ENCODE data around the gene ATG10.
"Not testable (repeated sequence)": the region's sequence is repeated elsewhere in the genome, so short reads cannot be mapped to it uniquely, and the experiment has no call there.

The ATG10 gene

DNA sequence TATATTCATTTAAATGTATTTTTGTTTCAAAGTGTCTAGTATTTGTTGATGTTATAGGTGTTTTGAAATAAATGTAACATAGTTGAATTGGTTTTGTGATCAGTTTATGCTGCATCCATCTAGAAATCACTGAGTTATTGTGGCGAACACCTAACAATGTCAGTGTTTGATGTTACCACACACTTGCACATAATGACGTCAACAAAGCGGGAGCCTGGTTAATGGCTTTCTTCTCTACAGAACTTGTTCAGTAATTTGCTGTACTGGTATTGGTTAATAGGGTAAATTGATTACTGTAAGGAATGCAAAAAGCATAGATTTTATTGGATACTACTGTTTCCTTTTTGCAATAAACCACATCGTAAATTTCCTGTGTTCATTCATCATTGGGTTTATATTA, 133.0 kb downstream of the ATG10 start:
- in situ Hi-C loops (cut with HindIII; ENCODE audit: low pct_ligation_motif_present, low pct_unique_long_range_greater_than_20kb, low sequenced_read_pairs): no loop called here

DNA sequence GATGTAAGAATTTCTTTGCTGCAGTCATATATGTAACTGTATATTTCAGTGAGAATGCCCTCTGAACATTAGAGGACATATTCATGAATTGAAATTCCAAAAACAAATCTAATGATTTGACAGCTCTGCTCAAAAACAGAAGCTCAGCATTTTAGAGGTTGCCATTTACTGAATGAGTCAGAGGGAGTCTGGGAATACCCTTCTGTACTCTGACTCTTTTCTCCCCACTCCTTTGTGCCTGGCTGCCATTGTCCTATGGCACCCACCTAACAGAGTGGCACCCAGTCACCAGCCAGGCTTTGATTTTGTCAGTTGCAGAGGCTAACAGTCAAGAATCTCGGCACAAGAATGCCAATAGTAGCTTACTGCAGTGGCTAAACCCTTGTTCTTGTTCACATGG, 133.6 kb downstream of the ATG10 start:
- peak; percentile 26 for DNase-seq
- in situ Hi-C loops (cut with HindIII; ENCODE audit: low pct_ligation_motif_present, low pct_unique_long_range_greater_than_20kb, low sequenced_read_pairs): no loop called here

More for the DNA sequence above, 133.0 kb downstream of the ATG10 start:
- no peak for DNase-seq

GRCh38 chr5:82106207-82106606, 134.4 kb downstream of the ATG10 start:
- peak; percentile 58 for DNase-seq
- in situ Hi-C loops (cut with HindIII; ENCODE audit: low pct_ligation_motif_present, low pct_unique_long_range_greater_than_20kb, low sequenced_read_pairs): no loop called here

GRCh38 chr5:82106756-82107155, 134.9 kb downstream of the ATG10 start:
- in situ Hi-C loops (cut with HindIII; ENCODE audit: low pct_ligation_motif_present, low pct_unique_long_range_greater_than_20kb, low sequenced_read_pairs): no loop called here
- DNase-seq: no peak

DNA sequence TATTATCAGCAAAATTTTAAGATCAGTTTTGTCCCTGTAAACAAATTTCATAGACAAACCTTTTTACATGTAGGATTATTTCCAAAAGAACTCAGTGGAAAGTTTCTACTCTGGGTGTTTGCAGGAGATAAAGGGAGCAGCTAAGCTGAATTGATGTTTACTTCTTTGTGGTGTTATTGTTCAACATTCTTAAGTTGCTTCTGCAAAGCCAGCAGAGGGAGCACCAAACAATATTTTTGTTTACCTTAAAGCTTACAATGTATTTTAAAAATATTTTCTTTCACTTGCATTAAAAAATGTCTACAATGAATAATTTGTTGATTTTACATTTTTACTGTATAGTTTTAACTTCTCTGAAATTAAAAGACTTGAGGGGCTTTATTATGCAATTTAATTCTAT, 135.4 kb downstream of the ATG10 start:
- DNase-seq: no peak

DNA sequence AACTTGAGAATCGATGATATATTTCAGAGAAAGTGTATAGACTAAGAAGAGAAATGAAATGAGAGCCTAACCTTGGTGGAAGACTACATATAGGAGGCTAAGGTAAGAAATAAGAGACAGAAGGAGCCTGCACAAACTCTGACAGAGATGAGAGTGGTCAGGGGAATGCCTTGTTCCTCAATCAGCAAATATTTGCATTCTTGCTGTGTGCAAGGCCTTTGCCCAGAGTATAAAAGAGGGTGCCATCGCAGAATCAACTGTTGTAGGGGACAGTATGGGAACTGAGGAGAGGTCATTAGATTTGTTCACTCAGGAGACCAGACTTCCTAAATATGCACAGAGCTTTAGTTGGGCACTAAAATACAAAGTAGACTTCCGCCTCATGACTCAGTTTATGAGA, 137.2 kb downstream of the ATG10 start:
- DNase-seq: no peak
- in situ Hi-C loops (cut with HindIII; ENCODE audit: low pct_ligation_motif_present, low pct_unique_long_range_greater_than_20kb, low sequenced_read_pairs): no loop called here

More for the DNA sequence above, 135.4 kb downstream of the ATG10 start:
- in situ Hi-C loops (cut with HindIII; ENCODE audit: low pct_ligation_motif_present, low pct_unique_long_range_greater_than_20kb, low sequenced_read_pairs): no loop called here

DNA sequence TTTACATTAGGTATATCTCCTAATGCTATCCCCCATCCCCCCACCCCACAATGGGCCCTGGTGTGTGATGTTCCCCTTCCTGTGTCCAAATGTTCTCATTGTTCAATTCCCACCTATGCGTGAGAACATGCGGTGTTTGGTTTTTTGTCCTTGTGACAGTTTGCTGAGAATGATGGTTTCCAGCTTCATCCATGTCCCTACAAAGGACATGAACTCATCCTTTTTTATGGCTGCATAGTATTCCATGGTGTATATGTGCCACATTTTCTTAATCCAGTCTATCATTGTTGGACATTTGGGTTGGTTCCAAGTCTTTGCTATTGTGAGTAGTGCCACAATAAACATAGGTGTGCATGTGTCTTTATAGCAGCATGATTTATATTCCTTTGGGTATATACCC, 138.1 kb downstream of the ATG10 start:
- DNase-seq; in situ Hi-C loops (cut with HindIII; ENCODE audit: low pct_ligation_motif_present, low pct_unique_long_range_greater_than_20kb, low sequenced_read_pairs): not testable (repeated sequence)

GRCh38 chr5:82111191-82111590, 139.4 kb downstream of the ATG10 start:
- in situ Hi-C loops (cut with HindIII; ENCODE audit: low pct_ligation_motif_present, low pct_unique_long_range_greater_than_20kb, low sequenced_read_pairs): no loop called here
- no peak for DNase-seq

GRCh38 chr5:82115858-82116257, 144.0 kb downstream of the ATG10 start:
- in situ Hi-C loops (cut with HindIII; ENCODE audit: low pct_ligation_motif_present, low pct_unique_long_range_greater_than_20kb, low sequenced_read_pairs): no loop called here
- DNase-seq: no peak

DNA sequence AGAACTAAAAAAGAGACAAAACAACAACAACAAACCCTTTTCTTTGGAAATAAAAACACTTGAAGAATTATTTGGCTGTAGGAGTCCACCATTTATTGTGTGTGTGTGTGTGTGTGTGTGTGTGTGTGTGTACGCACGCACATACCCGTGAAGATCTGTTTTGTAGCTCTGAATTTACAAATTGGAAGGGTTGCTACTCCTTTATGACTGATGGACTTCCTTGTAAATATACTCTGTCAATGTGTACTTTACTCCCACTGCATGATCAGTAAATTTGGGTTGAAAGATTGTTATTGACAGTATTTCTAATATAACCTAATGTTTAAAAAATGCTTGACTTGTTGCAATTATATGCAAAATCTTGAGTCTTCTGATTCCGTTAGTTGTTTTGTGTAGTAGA, 148.1 kb downstream of the ATG10 start:
- no peak for DNase-seq
- in situ Hi-C loops (cut with HindIII; ENCODE audit: low pct_ligation_motif_present, low pct_unique_long_range_greater_than_20kb, low sequenced_read_pairs): no loop called here

GRCh38 chr5:82129723-82130285, 158.0 kb downstream of the ATG10 start:
- in situ Hi-C loops (cut with HindIII; ENCODE audit: low pct_ligation_motif_present, low pct_unique_long_range_greater_than_20kb, low sequenced_read_pairs): no loop called here
- DNase-seq: no peak

- in situ Hi-C loops (cut with HindIII; ENCODE audit: low pct_ligation_motif_present, low pct_unique_long_range_greater_than_20kb, low sequenced_read_pairs): no loop called here
- DNase-seq: no peak
Observed at GRCh38 chr5:82130602-82131001, 158.8 kb downstream of the ATG10 start.

GRCh38 chr5:82137205-82137604, 165.4 kb downstream of the ATG10 start:
- no peak for DNase-seq
- in situ Hi-C loops (cut with HindIII; ENCODE audit: low pct_ligation_motif_present, low pct_unique_long_range_greater_than_20kb, low sequenced_read_pairs): no loop called here

DNA sequence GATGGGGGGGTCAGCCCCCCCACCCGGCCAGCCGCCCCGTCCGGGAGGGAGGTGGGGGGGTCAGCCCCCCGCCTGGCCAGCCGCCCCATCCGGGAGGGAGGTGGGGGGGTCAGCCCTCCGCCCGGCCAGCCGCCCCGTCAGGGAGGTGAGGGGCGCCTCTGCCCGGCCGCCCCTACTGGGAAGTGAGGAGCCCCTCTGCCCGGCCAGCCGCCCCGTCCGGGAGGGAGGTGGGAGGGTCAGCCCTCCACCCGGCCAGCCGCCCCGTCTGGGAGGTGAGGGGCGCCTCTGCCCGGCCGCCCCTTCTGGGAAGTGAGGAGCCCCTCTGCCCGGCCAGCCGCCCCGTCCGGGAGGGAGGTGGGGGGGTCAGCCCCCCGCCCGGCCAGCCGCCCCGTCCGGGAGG, 168.0 kb downstream of the ATG10 start:
- DNase-seq; in situ Hi-C loops (cut with HindIII; ENCODE audit: low pct_ligation_motif_present, low pct_unique_long_range_greater_than_20kb, low sequenced_read_pairs): not testable (repeated sequence)

DNA sequence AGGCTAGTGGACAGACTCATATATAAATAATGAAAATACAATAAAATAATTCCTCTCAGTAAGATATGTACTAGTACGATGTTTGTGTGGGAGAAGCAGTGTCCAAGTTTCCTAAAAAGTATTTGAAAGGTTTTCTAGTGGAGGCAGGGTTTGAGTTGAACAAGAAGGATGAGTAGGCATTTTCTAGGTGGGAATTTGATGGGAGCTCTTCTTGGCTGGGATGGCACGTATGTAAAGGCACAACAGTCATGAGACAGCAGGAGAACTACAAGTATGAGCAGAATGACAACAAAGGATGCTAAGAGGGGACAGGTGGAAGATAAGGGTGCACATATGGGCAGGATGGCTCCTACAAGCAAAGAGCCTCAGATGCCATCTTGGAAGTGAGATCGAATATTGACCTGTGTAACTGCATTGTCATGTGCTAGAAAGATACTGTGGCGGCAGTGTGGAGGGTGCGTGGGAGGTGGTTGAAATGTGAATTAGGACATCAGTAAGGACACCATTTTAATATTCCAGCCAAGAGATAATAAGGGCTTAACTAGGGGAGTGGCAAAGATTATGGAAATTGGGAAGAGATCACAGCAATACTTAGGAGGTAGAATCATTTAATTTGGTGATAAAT, 170.5 kb downstream of the ATG10 start:
- in situ Hi-C loops (cut with HindIII; ENCODE audit: low pct_ligation_motif_present, low pct_unique_long_range_greater_than_20kb, low sequenced_read_pairs): no loop called here
- no peak for DNase-seq

- in situ Hi-C loops (cut with HindIII; ENCODE audit: low pct_ligation_motif_present, low pct_unique_long_range_greater_than_20kb, low sequenced_read_pairs): no loop called here
- DNase-seq: no peak
Observed at GRCh38 chr5:82142928-82143577, 171.2 kb downstream of the ATG10 start.

GRCh38 chr5:82147860-82148573, 176.2 kb downstream of the ATG10 start:
- in situ Hi-C loops (cut with HindIII; ENCODE audit: low pct_ligation_motif_present, low pct_unique_long_range_greater_than_20kb, low sequenced_read_pairs): no loop called here

DNA sequence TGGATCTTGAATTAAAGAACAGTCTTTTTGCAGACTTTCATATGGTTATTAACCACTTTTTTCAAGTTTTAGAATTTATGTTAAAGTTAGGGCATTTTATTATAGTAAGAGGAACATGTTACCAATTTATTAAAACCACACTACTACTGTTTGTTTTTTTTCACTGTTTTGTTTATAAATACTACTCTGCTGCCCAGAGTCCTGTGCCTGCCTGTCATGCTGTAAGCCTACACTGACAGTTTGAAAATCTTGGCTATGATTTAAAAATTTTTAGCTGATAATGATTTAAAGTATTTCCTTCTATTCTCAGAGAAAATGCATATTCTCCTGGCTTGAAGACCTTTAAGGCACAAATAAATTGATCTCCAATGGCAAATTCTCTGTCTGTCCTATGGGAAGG, 177.6 kb downstream of the ATG10 start:
- no peak for DNase-seq
- in situ Hi-C loops (cut with HindIII; ENCODE audit: low pct_ligation_motif_present, low pct_unique_long_range_greater_than_20kb, low sequenced_read_pairs): no loop called here

More at GRCh38 chr5:82147860-82148573, 176.2 kb downstream of the ATG10 start:
- no peak for DNase-seq

- DNase-seq: no peak
- in situ Hi-C loops (cut with HindIII; ENCODE audit: low pct_ligation_motif_present, low pct_unique_long_range_greater_than_20kb, low sequenced_read_pairs): no loop called here
Observed at GRCh38 chr5:82150559-82150958, 178.7 kb downstream of the ATG10 start.

Measured in ACHN (cell line).